ENCODE measurements around the gene CCDC146.

GRCh38 chr7:77290425-77290824 lies 168.0 kb downstream of the CCDC146 start:
- no peak for TF ChIP-seq CTCF (IDR thresholded peaks at IDR 0.05 in 2 of 3, conservative IDR thresholded peaks at IDR 0.05 in 1 of 3; ENCODE audit: control insufficient read depth in 2 of 3, extremely low read depth in 1 of 3, insufficient read depth in 1 of 3, low read depth in 3 of 3, low read length in 3 of 3)
- no peak for TF ChIP-seq SRF (IDR thresholded peaks at IDR 0.05; ENCODE audit: low read depth in 2 of 2, low read length in 2 of 2)
- no peak for TF ChIP-seq GABPA (IDR thresholded peaks at IDR 0.05; ENCODE audit: low read depth)
- TF ChIP-seq SIN3A (IDR thresholded peaks at IDR 0.05; ENCODE audit: low read depth, low read length): no peak
- TF ChIP-seq, protein P1, sequence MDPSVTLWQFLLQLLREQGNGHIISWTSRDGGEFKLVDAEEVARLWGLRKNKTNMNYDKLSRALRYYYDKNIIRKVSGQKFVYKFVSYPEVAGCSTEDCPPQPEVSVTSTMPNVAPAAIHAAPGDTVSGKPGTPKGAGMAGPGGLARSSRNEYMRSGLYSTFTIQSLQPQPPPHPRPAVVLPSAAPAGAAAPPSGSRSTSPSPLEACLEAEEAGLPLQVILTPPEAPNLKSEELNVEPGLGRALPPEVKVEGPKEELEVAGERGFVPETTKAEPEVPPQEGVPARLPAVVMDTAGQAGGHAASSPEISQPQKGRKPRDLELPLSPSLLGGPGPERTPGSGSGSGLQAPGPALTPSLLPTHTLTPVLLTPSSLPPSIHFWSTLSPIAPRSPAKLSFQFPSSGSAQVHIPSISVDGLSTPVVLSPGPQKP (IDR thresholded peaks at IDR 0.05; ENCODE audit: low read depth, low read length): no peak
- no peak for TF ChIP-seq RFX5 (IDR thresholded peaks at IDR 0.05; ENCODE audit: low read depth, low read length)
- TF ChIP-seq, protein P2, sequence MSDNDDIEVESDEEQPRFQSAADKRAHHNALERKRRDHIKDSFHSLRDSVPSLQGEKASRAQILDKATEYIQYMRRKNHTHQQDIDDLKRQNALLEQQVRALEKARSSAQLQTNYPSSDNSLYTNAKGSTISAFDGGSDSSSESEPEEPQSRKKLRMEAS (IDR thresholded peaks at IDR 0.05; ENCODE audit: low read depth, low read length): no peak
- TF ChIP-seq NR2F1 (conservative IDR thresholded peaks at IDR 0.05): no peak

Measured in GM12878 (cell line).